Uterus (tissue), 2 donors: Measurements from ENCODE around the gene CFAP119.

Experiments used
- CTCF ChIP-seq, 4 experiments: fragments of 200-600 bp in 2 of 4; fragments of 450-650 bp in 2 of 4; sonication (generic) in 2 of 4; IDR thresholded peaks; one replicate each; pipeline ENCODE4 v1.5.1; 2016 to 2019; ENCODE audit warnings: antibody characterized with exemption in 4 of 4, mild to moderate bottlenecking in 2 of 4, moderate library complexity in 1 of 4
- POLR2A ChIP-seq, 2 donors: fragments of 450-650 bp; IDR thresholded peaks; one replicate each; pipeline ENCODE4 v1.6.1; 2016; ENCODE audit warnings: antibody characterized with exemption in 2 of 2, mild to moderate bottlenecking in 1 of 2, moderate library complexity in 1 of 2

GRCh38 chr16:30805056-30805369, 43.2 kb upstream of the CFAP119 start:
- TF ChIP-seq POLR2A (IDR thresholded peaks at IDR 0.05) (no peak), CTCF (IDR thresholded peaks at IDR 0.05) (no peak)
